ENCODE measurements around the gene PARS2. TPM values are rescaled to one million over a fixed set of nuclear protein-coding genes. Genes with fewer than 3 reads are reported as not detected.

The PARS2 gene
- total RNA-seq, 1 donor from 2014 or later, result 7.1 TPM

DNA sequence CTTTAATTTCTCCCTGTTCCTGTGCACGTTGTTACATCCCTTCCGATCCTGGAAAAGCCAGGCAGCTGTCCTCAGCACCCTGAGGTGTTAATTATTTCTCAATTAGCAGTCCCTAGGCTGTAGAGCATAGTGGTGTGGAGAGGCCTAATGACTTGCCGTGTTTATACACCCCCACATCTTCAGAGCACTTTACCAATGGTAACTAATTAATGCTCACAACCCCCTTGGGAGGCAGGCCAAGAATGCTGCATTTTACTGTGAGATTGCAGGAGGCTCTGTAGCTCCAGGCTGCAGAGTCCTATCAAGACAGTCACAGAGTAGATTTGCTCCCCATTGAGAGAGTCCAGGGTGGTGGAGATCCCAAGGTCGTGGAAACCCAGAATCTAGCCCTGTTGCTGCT lies 2.4 kb upstream of the PARS2 start:
- no peak overlapping the region for H3K27ac Mint-ChIP-seq (ENCODE audit: unreplicated experiment)
- peaks cover 20% of the 10 kb centered on the region for H3K4me1 Mint-ChIP-seq
- peak overlapping the region; percentile 20 for H3K4me3 Mint-ChIP-seq
- H3K36me3 Mint-ChIP-seq (ENCODE audit: low read depth), result no peaks in the 10 kb centered on the region
- DNase-seq (ENCODE audit: low read depth, low spot score), result no peak
- TF ChIP-seq, protein P1, sequence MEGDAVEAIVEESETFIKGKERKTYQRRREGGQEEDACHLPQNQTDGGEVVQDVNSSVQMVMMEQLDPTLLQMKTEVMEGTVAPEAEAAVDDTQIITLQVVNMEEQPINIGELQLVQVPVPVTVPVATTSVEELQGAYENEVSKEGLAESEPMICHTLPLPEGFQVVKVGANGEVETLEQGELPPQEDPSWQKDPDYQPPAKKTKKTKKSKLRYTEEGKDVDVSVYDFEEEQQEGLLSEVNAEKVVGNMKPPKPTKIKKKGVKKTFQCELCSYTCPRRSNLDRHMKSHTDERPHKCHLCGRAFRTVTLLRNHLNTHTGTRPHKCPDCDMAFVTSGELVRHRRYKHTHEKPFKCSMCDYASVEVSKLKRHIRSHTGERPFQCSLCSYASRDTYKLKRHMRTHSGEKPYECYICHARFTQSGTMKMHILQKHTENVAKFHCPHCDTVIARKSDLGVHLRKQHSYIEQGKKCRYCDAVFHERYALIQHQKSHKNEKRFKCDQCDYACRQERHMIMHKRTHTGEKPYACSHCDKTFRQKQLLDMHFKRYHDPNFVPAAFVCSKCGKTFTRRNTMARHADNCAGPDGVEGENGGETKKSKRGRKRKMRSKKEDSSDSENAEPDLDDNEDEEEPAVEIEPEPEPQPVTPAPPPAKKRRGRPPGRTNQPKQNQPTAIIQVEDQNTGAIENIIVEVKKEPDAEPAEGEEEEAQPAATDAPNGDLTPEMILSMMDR (conservative IDR thresholded peaks at IDR 0.05), result no peak
- H3K9me3 Mint-ChIP-seq, result no peaks in the 10 kb centered on the region
- peaks cover 14% of the 10 kb centered on the region for H3K27me3 Mint-ChIP-seq (ENCODE audit: low read depth)

DNA sequence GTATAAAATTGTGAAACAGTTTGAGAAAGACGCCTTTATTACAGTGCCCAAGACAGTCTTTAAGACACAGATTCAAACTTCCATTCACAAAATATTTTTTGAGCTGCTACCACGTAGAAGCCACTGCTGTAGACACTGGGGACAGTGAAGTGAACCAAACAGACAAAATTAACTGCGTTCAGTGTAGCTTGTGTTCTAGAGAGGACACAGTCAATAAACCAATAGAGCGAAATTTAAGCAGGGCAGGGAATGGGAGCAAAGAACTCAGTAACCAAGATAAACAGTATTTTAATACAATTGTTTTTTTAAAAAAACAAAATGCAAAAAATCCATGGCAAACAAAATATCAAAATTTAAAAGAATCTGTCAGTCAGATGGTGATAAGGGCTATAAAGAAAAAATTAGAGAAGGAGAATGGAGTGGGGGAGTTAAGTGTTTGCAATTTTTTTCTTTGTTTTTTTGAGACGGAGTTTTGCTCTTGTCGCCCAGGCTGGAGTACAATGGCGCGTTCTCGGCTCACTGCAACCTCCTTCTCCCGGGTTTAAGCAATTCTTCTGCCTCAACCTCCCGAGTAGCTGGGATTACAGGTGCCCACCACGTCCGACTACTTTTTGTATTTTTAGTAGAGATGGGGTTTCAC lies 719 bp upstream of the PARS2 start:
- no peaks in the 10 kb centered on the region for H3K36me3 Mint-ChIP-seq (ENCODE audit: low read depth)
- DNase-seq (ENCODE audit: low read depth, low spot score), result no peak
- H3K4me1 Mint-ChIP-seq, result peaks cover 20% of the 10 kb centered on the region
- no peaks in the 10 kb centered on the region for H3K9me3 Mint-ChIP-seq
- peaks cover 10% of the 10 kb centered on the region for H3K27me3 Mint-ChIP-seq (ENCODE audit: low read depth)
- H3K4me3 Mint-ChIP-seq, result peak overlapping the region; percentile 88
- peak overlapping the region; percentile 50 for H3K27ac Mint-ChIP-seq (ENCODE audit: unreplicated experiment)
- TF ChIP-seq, protein P1 (conservative IDR thresholded peaks at IDR 0.05), result no peak

DNA sequence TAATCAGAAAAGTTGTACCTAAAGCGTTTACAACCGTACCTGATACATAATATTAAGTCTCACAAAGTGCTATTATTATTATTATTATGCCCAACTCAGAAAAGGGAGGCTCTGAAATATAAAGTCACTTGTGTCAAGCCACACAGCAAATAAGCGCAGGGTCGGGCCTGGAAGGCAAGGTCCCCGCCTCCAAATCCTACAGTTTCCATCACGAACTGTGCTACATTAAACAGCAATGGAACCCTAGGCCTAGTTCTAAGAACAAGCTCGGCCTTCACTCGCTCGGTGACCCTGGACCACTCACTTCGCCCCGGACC lies 549 bp downstream of the PARS2 start:
- TF ChIP-seq, protein P1 (conservative IDR thresholded peaks at IDR 0.05), result no peak
- Mint-ChIP-seq H3K36me3 (ENCODE audit: low read depth) (no peaks in the 10 kb centered on the region), H3K27me3 (ENCODE audit: low read depth) (peaks cover 10% of the 10 kb centered on the region), H3K4me1 (peaks cover 20% of the 10 kb centered on the region), H3K9me3 (no peaks in the 10 kb centered on the region), H3K27ac (ENCODE audit: unreplicated experiment) (peak overlapping the region; percentile 98), H3K4me3 (peak overlapping the region; percentile 88)
- DNase-seq (ENCODE audit: low read depth, low spot score), result no peak

DNA sequence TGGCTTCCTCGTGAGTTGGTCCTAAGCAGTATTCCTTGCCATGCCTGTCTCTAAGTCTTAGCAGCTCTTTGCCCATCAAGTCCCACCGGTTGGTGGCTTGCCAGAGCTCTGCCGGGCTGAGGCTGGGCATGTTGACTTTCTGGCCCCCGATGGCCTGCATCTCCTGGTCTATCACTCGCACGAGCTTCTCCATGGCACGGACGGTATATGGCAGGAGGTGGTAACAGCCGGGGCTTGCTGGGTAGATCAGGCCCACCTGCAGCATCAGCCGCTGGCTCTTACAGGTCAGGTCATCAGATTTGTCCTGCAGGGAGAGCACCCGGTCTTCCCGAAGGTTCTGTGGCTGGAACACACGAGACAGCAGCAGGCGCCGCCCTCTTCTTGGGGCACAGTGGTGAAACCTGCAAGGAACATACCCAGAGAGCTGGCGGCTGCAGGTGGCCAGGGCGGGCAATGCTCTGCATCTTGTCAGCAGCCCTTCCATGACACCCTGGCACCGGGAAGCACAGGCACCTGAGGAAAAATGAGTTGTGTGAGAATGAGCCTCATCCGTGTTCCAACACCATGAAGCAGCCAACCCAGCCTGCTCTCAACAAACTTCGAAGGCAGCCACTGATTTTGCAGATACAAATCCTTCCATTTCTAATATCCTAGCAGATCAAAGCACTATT lies 5.5 kb downstream of the PARS2 start:
- TF ChIP-seq, protein P1 (conservative IDR thresholded peaks at IDR 0.05), result no peak
- Mint-ChIP-seq H3K36me3 (ENCODE audit: low read depth) (no peaks in the 10 kb centered on the region), H3K9me3 (no peaks in the 10 kb centered on the region), H3K4me3 (no peak overlapping the region), H3K4me1 (peaks cover 11% of the 10 kb centered on the region), H3K27me3 (ENCODE audit: low read depth) (no peaks in the 10 kb centered on the region), H3K27ac (ENCODE audit: unreplicated experiment) (no peak overlapping the region)
- no peak for DNase-seq (ENCODE audit: low read depth, low spot score)

DNA sequence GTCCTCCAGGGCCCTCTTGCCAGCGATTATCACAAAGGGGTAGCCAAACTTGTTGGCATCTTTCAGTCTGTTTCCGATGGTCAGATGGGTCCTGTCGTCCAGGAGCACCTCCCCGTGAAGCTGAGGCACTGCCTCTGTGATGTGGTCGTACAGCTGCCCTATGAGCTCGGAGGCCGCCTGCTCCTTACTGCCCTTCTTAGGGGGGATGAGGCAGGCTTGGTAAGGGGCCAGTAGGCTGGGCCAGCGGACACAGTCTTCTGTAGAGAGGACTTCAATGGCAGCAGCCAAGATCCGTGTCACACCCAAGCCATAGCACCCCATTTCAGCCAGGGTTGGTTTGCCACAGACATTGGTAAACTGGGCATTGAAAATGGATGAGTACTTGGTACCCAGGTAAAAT lies 6.5 kb downstream of the PARS2 start:
- peaks cover 2% of the 10 kb centered on the region for H3K4me1 Mint-ChIP-seq
- no peak for DNase-seq (ENCODE audit: low read depth, low spot score)
- H3K9me3 Mint-ChIP-seq, result no peaks in the 10 kb centered on the region
- H3K27me3 Mint-ChIP-seq (ENCODE audit: low read depth), result no peaks in the 10 kb centered on the region
- no peak overlapping the region for H3K4me3 Mint-ChIP-seq
- no peaks in the 10 kb centered on the region for H3K36me3 Mint-ChIP-seq (ENCODE audit: low read depth)
- TF ChIP-seq, protein P1 (conservative IDR thresholded peaks at IDR 0.05), result no peak
- H3K27ac Mint-ChIP-seq (ENCODE audit: unreplicated experiment), result no peak overlapping the region
